Astrocyte of the spinal cord (primary cell): ENCODE results near the gene A1BG.

ENCODE experiments used
- DNase-seq: peaks from one replicate; pipeline ENCODE4 v3.0.0; 2011; ENCODE audit warnings: low read depth, low spot score
- H3K4me3 ChIP-seq: 2 replicates; pipeline ENCODE4 v1.5.1; 2011; ENCODE audit warnings: low read depth, mild to moderate bottlenecking, low read length, moderate library complexity
- CTCF ChIP-seq: IDR thresholded peaks from 2 replicates; pipeline ENCODE4 v1.5.1; 2012; ENCODE audit warnings: low read depth, mild to moderate bottlenecking, low read length, inconsistent platforms
- in situ Hi-C: cut with HindIII; loops from 2 replicates; pipeline ENCODE4 v1.10.0; 2017; ENCODE audit warnings: low sequenced_read_pairs

A1BG gene

GRCh38 chr19:58355215-58355796 lies 2.0 kb upstream of the A1BG start:
- DNase-seq, result no peak
- TF ChIP-seq CTCF, result no peak
- no peak overlapping the region for H3K4me3 ChIP-seq
- in situ Hi-C loops, result no loop called here

- in situ Hi-C loops, result no loop called here
- H3K4me3 ChIP-seq, result no peak overlapping the region
- no peak for TF ChIP-seq CTCF
- no peak for DNase-seq
These were observed 1.3 kb upstream of the A1BG start for GRCh38 chr19:58354478-58355030.

GRCh38 chr19:58353717-58354477 lies 605 bp upstream of the A1BG start:
- H3K4me3 ChIP-seq, result no peak overlapping the region
- in situ Hi-C loops, result no loop called here
- no peak for TF ChIP-seq CTCF
- no peak for DNase-seq

- in situ Hi-C loops, result no loop called here
- H3K4me3 ChIP-seq, result no peak overlapping the region
- no peak for TF ChIP-seq CTCF
- DNase-seq, result no peak
These were observed 1.1 kb downstream of the A1BG start for GRCh38 chr19:58351990-58352755.

- DNase-seq, result no peak
- TF ChIP-seq CTCF, result no peak
- in situ Hi-C loops, result no loop called here
- H3K4me3 ChIP-seq, result no peak overlapping the region
These were observed 1.8 kb downstream of the A1BG start for GRCh38 chr19:58351558-58351878.

- in situ Hi-C loops, result no loop called here
- no peak for TF ChIP-seq CTCF
- no peak for DNase-seq
- H3K4me3 ChIP-seq, result no peak overlapping the region
These were observed 2.3 kb downstream of the A1BG start for GRCh38 chr19:58350871-58351557.
